ENCODE data around the gene TIMP3.

Gene TIMP3

DNA sequence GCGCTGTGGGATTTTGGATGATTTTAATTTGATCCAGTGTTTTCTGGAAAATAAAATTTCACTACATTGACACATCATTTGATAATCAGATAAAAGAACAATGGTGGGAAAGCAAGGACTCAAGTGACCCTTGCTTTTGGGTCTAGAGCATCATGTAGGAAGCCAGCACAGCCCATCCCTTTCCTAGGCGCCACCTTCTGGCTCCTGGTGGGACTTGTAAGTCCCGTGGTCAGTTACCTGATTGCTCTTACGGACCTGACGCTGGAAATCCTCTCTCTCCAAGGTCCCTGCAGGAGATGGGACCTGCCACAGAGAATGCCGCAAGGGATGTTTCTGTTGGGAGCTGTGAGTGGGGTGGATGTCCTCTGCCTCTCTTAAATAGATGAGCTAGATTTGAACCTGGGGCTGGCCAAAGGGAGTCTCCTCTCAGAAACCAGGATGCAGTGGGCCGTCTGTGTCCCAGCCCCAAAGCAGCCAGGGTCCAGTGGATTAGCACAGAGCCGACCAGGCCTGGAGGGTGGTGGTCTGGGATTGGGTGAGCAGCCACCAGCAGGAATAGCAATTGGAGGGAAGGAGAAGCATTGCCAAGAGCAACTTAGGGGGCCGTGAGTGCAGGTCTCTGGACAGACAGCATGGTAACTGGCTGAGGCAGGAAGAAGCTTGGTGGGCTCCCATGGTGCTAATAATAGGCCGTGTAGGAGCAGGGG lies 21.7 kb downstream of the TIMP3 start:
- Histone ChIP-seq H3K27me3 (ENCODE audit: insufficient read depth, low read length, poor library complexity) (no peaks in the 10 kb centered on the region), H3K9ac (ENCODE audit: low read depth, low read length) (no peak overlapping the region), H4K20me1 (ENCODE audit: insufficient read depth, low read length) (no peaks in the 10 kb centered on the region), H3K4me3 (ENCODE audit: low read depth in 1 of 2, low read length in 2 of 2) (no peak overlapping the region), H3K36me3 (ENCODE audit: insufficient read depth, low read length) (no peaks in the 10 kb centered on the region), H3K79me2 (ENCODE audit: insufficient read depth, low read length) (no peaks in the 10 kb centered on the region), H2AFZ (ENCODE audit: low read depth, low read length) (no peak overlapping the region), H3K9me3 (ENCODE audit: insufficient read depth, low read length, severe bottlenecking) (no peaks in the 10 kb centered on the region), H3K4me2 (ENCODE audit: insufficient read depth, low read length) (no peak overlapping the region), H3K4me1 (ENCODE audit: insufficient read depth, low read length) (no peaks in the 10 kb centered on the region), H3K27ac (ENCODE audit: low read length) (no peak overlapping the region)
- TF ChIP-seq, protein P1, sequence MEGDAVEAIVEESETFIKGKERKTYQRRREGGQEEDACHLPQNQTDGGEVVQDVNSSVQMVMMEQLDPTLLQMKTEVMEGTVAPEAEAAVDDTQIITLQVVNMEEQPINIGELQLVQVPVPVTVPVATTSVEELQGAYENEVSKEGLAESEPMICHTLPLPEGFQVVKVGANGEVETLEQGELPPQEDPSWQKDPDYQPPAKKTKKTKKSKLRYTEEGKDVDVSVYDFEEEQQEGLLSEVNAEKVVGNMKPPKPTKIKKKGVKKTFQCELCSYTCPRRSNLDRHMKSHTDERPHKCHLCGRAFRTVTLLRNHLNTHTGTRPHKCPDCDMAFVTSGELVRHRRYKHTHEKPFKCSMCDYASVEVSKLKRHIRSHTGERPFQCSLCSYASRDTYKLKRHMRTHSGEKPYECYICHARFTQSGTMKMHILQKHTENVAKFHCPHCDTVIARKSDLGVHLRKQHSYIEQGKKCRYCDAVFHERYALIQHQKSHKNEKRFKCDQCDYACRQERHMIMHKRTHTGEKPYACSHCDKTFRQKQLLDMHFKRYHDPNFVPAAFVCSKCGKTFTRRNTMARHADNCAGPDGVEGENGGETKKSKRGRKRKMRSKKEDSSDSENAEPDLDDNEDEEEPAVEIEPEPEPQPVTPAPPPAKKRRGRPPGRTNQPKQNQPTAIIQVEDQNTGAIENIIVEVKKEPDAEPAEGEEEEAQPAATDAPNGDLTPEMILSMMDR (IDR thresholded peaks at IDR 0.05; ENCODE audit: borderline replicate concordance, extremely low read depth, low read length, poor library complexity, severe bottlenecking), result peak; percentile 61
- no peak for TF ChIP-seq EZH2 (IDR thresholded peaks at IDR 0.05; ENCODE audit: borderline replicate concordance, low read depth, low read length, severe bottlenecking)
- ATAC-seq (ENCODE audit: insufficient read depth, low read depth) (no peak), DNase-seq (peak; percentile 23)

- Histone ChIP-seq H3K9me3 (ENCODE audit: insufficient read depth, low read length, severe bottlenecking) (no peaks in the 10 kb centered on the region), H3K79me2 (ENCODE audit: insufficient read depth, low read length) (no peaks in the 10 kb centered on the region), H3K9ac (ENCODE audit: low read depth, low read length) (no peak overlapping the region), H3K4me3 (ENCODE audit: low read depth in 1 of 2, low read length in 2 of 2) (no peak overlapping the region), H3K4me2 (ENCODE audit: insufficient read depth, low read length) (no peak overlapping the region), H3K27me3 (ENCODE audit: insufficient read depth, low read length, poor library complexity) (no peaks in the 10 kb centered on the region), H2AFZ (ENCODE audit: low read depth, low read length) (no peak overlapping the region), H3K4me1 (ENCODE audit: insufficient read depth, low read length) (no peaks in the 10 kb centered on the region), H3K36me3 (ENCODE audit: insufficient read depth, low read length) (no peaks in the 10 kb centered on the region), H3K27ac (ENCODE audit: low read length) (no peak overlapping the region), H4K20me1 (ENCODE audit: insufficient read depth, low read length) (no peaks in the 10 kb centered on the region)
- TF ChIP-seq, protein P1 (IDR thresholded peaks at IDR 0.05; ENCODE audit: borderline replicate concordance, extremely low read depth, low read length, poor library complexity, severe bottlenecking), result no peak
- TF ChIP-seq EZH2 (IDR thresholded peaks at IDR 0.05; ENCODE audit: borderline replicate concordance, low read depth, low read length, severe bottlenecking), result no peak
- DNase-seq (no peak), ATAC-seq (ENCODE audit: insufficient read depth, low read depth) (no peak)
These were observed 23.2 kb downstream of the TIMP3 start for GRCh38 chr22:32824531-32825312.

DNA sequence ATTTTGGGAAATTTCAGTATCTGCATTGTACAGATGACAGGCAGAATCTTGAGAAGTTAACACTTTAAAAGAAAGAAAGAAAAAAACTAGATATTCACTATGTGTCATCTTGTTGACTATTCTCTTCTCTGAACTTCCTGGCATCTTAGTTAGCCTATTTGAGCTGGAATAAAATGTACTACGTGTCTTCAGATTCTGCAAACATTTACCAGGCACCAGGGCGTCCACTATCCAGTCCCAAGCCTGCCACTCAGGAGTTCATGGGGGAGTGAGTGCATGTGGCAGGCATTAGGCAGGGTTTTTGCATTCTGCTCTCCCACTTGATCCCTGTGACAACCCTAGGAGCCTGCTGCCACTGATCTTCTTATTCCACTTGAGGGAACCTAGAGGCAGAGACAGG lies 25.0 kb downstream of the TIMP3 start:
- H3K27ac ChIP-seq (ENCODE audit: low read length), result no peak overlapping the region
- no peaks in the 10 kb centered on the region for H3K27me3 ChIP-seq (ENCODE audit: insufficient read depth, low read length, poor library complexity)
- no peaks in the 10 kb centered on the region for H3K9me3 ChIP-seq (ENCODE audit: insufficient read depth, low read length, severe bottlenecking)
- no peak overlapping the region for H3K4me3 ChIP-seq (ENCODE audit: low read depth in 1 of 2, low read length in 2 of 2)
- no peak overlapping the region for H3K9ac ChIP-seq (ENCODE audit: low read depth, low read length)
- TF ChIP-seq, protein P1 (IDR thresholded peaks at IDR 0.05; ENCODE audit: borderline replicate concordance, extremely low read depth, low read length, poor library complexity, severe bottlenecking), result no peak
- TF ChIP-seq EZH2 (IDR thresholded peaks at IDR 0.05; ENCODE audit: borderline replicate concordance, low read depth, low read length, severe bottlenecking), result no peak
- ATAC-seq (ENCODE audit: insufficient read depth, low read depth) (no peak), DNase-seq (no peak)
- no peak overlapping the region for H3K4me2 ChIP-seq (ENCODE audit: insufficient read depth, low read length)
- H2AFZ ChIP-seq (ENCODE audit: low read depth, low read length), result no peak overlapping the region
- no peaks in the 10 kb centered on the region for H4K20me1 ChIP-seq (ENCODE audit: insufficient read depth, low read length)
- no peaks in the 10 kb centered on the region for H3K36me3 ChIP-seq (ENCODE audit: insufficient read depth, low read length)
- H3K4me1 ChIP-seq (ENCODE audit: insufficient read depth, low read length), result no peaks in the 10 kb centered on the region
- H3K79me2 ChIP-seq (ENCODE audit: insufficient read depth, low read length), result no peaks in the 10 kb centered on the region
